H9 (cell line): ENCODE results near the gene CSNK1A1. TPM values are rescaled to one million over a fixed set of nuclear protein-coding genes. Genes with fewer than 3 reads are reported as not detected.
A peak's percentile ranks its signal among the peaks of the same experiment; 100 is the strongest.

Experiments used
- DNase-seq: peaks from one replicate; pipeline ENCODE4 v3.0.0-alpha.2; 2017
- H2AFZ ChIP-seq: one replicate; pipeline ENCODE4 v1.6.1; 2013; ENCODE audit warnings: mild to moderate bottlenecking, low read length, control low read depth, moderate library complexity
- H2AK5ac ChIP-seq: 2 replicates; pipeline ENCODE4 v1.6.1; 2013; ENCODE audit warnings: low read length, control low read depth, mixed read lengths; ENCODE audit not compliant: insufficient read length
- H2BK120ac ChIP-seq: one replicate; pipeline ENCODE4 v1.6.1; 2013; ENCODE audit warnings: low read depth, mild to moderate bottlenecking, low read length, control low read depth, inconsistent platforms; ENCODE audit not compliant: poor library complexity, severe bottlenecking
- H2BK12ac ChIP-seq: 2 replicates; pipeline ENCODE4 v1.6.1; 2013; ENCODE audit warnings: low read length, control low read depth, mixed read lengths, low read depth; ENCODE audit not compliant: insufficient read length
- H2BK15ac ChIP-seq: 2 replicates; pipeline ENCODE4 v1.6.1; 2013; ENCODE audit warnings: low read depth, low read length, control low read depth
- H2BK20ac ChIP-seq: one replicate; pipeline ENCODE4 v1.6.1; 2013; ENCODE audit warnings: low read depth, mild to moderate bottlenecking, low read length, control low read depth, inconsistent platforms; ENCODE audit not compliant: poor library complexity, severe bottlenecking
- H2BK5ac ChIP-seq: 2 replicates; pipeline ENCODE4 v1.6.1; 2013; ENCODE audit warnings: low read length, control low read depth, mixed read lengths; ENCODE audit not compliant: insufficient read length
- H3K14ac ChIP-seq: 2 replicates; pipeline ENCODE4 v1.6.1; 2013; ENCODE audit warnings: low read length, control low read depth; ENCODE audit not compliant: insufficient read depth
- H3K18ac ChIP-seq: 2 replicates; pipeline ENCODE4 v1.6.1; 2013; ENCODE audit warnings: low read depth, mild to moderate bottlenecking, mixed read lengths, low read length, control low read depth; ENCODE audit not compliant: insufficient read length
- H3K23ac ChIP-seq: 2 replicates; pipeline ENCODE4 v1.6.1; 2013; ENCODE audit warnings: low read length, control low read depth, mixed read lengths, low read depth; ENCODE audit not compliant: insufficient read length
- H3K23me2 ChIP-seq: 2 replicates; pipeline ENCODE4 v1.6.1; 2013; ENCODE audit warnings: low read depth, mild to moderate bottlenecking, mixed read lengths, low read length, control low read depth; ENCODE audit not compliant: insufficient read length, poor library complexity, severe bottlenecking
- H3K27ac ChIP-seq: 2 replicates; pipeline ENCODE4 v1.5.1; 2013; ENCODE audit warnings: low read length, control low read depth, mixed read lengths, low read depth; ENCODE audit not compliant: insufficient read length
- H3K27me3 ChIP-seq: 2 replicates; pipeline ENCODE4 v1.6.1; 2013; ENCODE audit warnings: low read length, control low read depth, inconsistent platforms; ENCODE audit not compliant: insufficient read depth
- H3K4ac ChIP-seq: 2 replicates; pipeline ENCODE4 v1.6.1; 2013; ENCODE audit warnings: low read depth, mild to moderate bottlenecking, control low read depth, inconsistent platforms, low read length, moderate library complexity
- H3K4me1 ChIP-seq: 2 replicates; pipeline ENCODE4 v1.6.1; 2013; ENCODE audit warnings: low read length, control low read depth, inconsistent platforms; ENCODE audit not compliant: insufficient read depth
- H3K4me2 ChIP-seq: 2 replicates; pipeline ENCODE4 v1.6.1; 2013; ENCODE audit warnings: low read length, control low read depth, mixed read lengths; ENCODE audit not compliant: insufficient read length, insufficient read depth
- H3K56ac ChIP-seq: 2 replicates; pipeline ENCODE4 v1.6.1; 2013; ENCODE audit warnings: low read depth, mild to moderate bottlenecking, mixed read lengths, low read length, control low read depth; ENCODE audit not compliant: insufficient read length
- H3K79me1 ChIP-seq: 2 replicates; pipeline ENCODE4 v1.6.1; 2013; ENCODE audit warnings: low read depth, mild to moderate bottlenecking, moderate library complexity, low read length, control low read depth, inconsistent platforms; ENCODE audit not compliant: insufficient read depth, poor library complexity, severe bottlenecking
- H3K79me2 ChIP-seq: 2 replicates; pipeline ENCODE4 v1.6.1; 2013; ENCODE audit warnings: low read length, control low read depth, inconsistent platforms; ENCODE audit not compliant: insufficient read depth
- H3K9ac ChIP-seq: 2 replicates; pipeline ENCODE4 v1.6.1; 2013; ENCODE audit warnings: low read length, control low read depth, mixed read lengths; ENCODE audit not compliant: insufficient read length; ENCODE audit errors: extremely low read depth
- H3K9me3 ChIP-seq: one replicate; pipeline ENCODE4 v1.6.1; 2013; ENCODE audit warnings: low read depth, low read length, inconsistent platforms; ENCODE audit not compliant: control insufficient read depth
- H3T11ph ChIP-seq: one replicate; pipeline ENCODE4 v1.6.1; 2013; ENCODE audit warnings: mild to moderate bottlenecking, low read length, control low read depth, inconsistent platforms
- H4K20me1 ChIP-seq: one replicate; pipeline ENCODE4 v1.6.1; 2013; ENCODE audit not compliant: control insufficient read depth, insufficient read length, insufficient read depth
- H4K5ac ChIP-seq: 2 replicates; pipeline ENCODE4 v1.6.1; 2013; ENCODE audit warnings: low read depth, mild to moderate bottlenecking, mixed read lengths, low read length, control low read depth; ENCODE audit not compliant: insufficient read length
- H4K8ac ChIP-seq: replicated peaks from 2 replicates; pipeline ENCODE4 v1.6.1; 2013; ENCODE audit warnings: low read length, control low read depth, mixed read lengths, low read depth; ENCODE audit not compliant: insufficient read length
- H4K91ac ChIP-seq: 2 replicates; pipeline ENCODE4 v1.6.1; 2013; ENCODE audit warnings: low read depth, mild to moderate bottlenecking, moderate library complexity, mixed read lengths, low read length, control low read depth; ENCODE audit not compliant: insufficient read length
- H3K27ac Mint-ChIP-seq, 3 experiments: 2 replicates in 2 of 3; 3 replicates in 1 of 3; pipeline ENCODE4 v1.8.0; 2020 to 2021; ENCODE audit warnings: mixed read lengths in 3 of 3, mild to moderate bottlenecking in 1 of 3, moderate library complexity in 1 of 3
- H3K27me3 Mint-ChIP-seq: 2 replicates; pipeline ENCODE4 v1.8.0; 2021; ENCODE audit warnings: low read depth, mild to moderate bottlenecking, moderate library complexity, mixed read lengths
- H3K36me3 Mint-ChIP-seq, 3 experiments: 2 replicates in 2 of 3; 3 replicates in 1 of 3; pipeline ENCODE4 v1.8.0; 2020 to 2021; ENCODE audit warnings: low read depth in 3 of 3, mixed read lengths in 3 of 3; ENCODE audit not compliant: insufficient read depth in 1 of 3
- H3K4me1 Mint-ChIP-seq, 2 experiments: 2 replicates each; pipeline ENCODE4 v1.8.0; 2020; ENCODE audit warnings: mixed read lengths in 2 of 2
- H3K4me3 Mint-ChIP-seq, 2 experiments: 2 replicates in 1 of 2; 3 replicates in 1 of 2; pipeline ENCODE4 v1.8.0; 2020 to 2021; ENCODE audit warnings: mild to moderate bottlenecking in 2 of 2, mixed read lengths in 2 of 2, moderate library complexity in 1 of 2
- H3K9me3 Mint-ChIP-seq, 2 experiments: 2 replicates in 1 of 2; 3 replicates in 1 of 2; pipeline ENCODE4 v1.8.0; 2020; ENCODE audit warnings: mild to moderate bottlenecking in 2 of 2, mixed read lengths in 2 of 2, moderate library complexity in 1 of 2
- WGBS: extraction: QIAGEN DNeasy Blood & Tissue Kit; methylation state at CpG from one replicate; pipeline ENCODE4 v1.1.7; 2013; ENCODE audit warnings: missing lambda C conversion rate, low lambda C conversion rate, mixed read lengths; ENCODE audit not compliant: insufficient read length; ENCODE audit errors: extremely low coverage; 5-methylcytosine and 5-hydroxymethylcytosine counted together
- total RNA-seq: library from RNA; stranded (reverse); gene quantifications from 2 replicates; pipeline ENCODE4 v1.2.1, GENCODE V29; 2021
- TF ChIP-seq, protein P1 (sequence below): fragments of 200-600 bp; sonication (generic); conservative IDR thresholded peaks from 3 replicates; pipeline ENCODE4 v1.8.0; 2021; ENCODE audit warnings: antibody characterized with exemption, mild to moderate bottlenecking

Gene CSNK1A1
- total RNA-seq, 1 experiment from 2014 or later: 310 TPM

DNA sequence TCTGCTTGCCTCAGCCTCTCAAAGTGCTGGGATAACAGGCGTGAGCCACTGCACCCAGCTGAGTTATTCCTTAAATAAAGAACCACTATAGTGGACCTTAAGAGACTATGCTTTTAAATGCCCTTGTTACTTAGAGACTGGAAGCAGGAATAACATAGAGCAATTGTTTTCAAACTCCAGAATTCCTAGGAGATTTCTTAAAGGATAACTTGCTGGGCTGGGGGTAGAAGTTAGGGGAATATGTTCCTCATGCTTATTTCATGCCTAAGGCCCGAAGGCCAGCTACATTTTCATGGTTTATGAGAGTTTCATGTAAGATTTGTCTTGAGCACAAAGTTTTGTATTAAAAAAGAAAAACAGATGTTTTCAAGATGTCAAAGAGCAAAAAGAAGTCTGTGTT is 48.2 kb downstream of the CSNK1A1 start:
- Histone ChIP-seq H3K4me1 (no peaks in the 10 kb centered on the region; the same call in 1 of the 2 replicates), H3T11ph (no peak overlapping the region), H3K79me1 (no peaks in the 10 kb centered on the region), H3K14ac (no peak overlapping the region), H3K23me2 (no peaks in the 10 kb centered on the region), H2BK15ac (no peak overlapping the region), H4K20me1 (no peaks in the 10 kb centered on the region), H3K23ac (no peak overlapping the region), H2BK5ac (no peak overlapping the region), H3K27me3 (no peaks in the 10 kb centered on the region), H3K4me2 (no peak overlapping the region), H3K9ac (no peak overlapping the region), H2AK5ac (no peak overlapping the region), H3K18ac (no peak overlapping the region), H2AFZ (no peak overlapping the region), H4K91ac (no peak overlapping the region), H2BK20ac (no peak overlapping the region), H4K8ac (no peak overlapping the region), H3K9me3 (no peaks in the 10 kb centered on the region), H4K5ac (no peak overlapping the region), H3K56ac (no peak overlapping the region), H3K4ac (no peak overlapping the region), H3K79me2 (no peaks in the 10 kb centered on the region), H2BK120ac (no peak overlapping the region), H3K27ac (no peak overlapping the region), H2BK12ac (no peak overlapping the region)
- Mint-ChIP-seq H3K36me3 (peaks cover 35 to 79% (median 71%) of the 10 kb centered on the region in 3 experiments), H3K4me3 (no peak overlapping the region), H3K4me1 (peaks cover 15 to 22% of the 10 kb centered on the region in 2 experiments), H3K27me3 (no peaks in the 10 kb centered on the region), H3K9me3 (no peaks in the 10 kb centered on the region), H3K27ac (peak overlapping the region in 1 of 3 experiments; percentile 35; a peak in 2 of 7 replicates)
- TF ChIP-seq, protein P1, sequence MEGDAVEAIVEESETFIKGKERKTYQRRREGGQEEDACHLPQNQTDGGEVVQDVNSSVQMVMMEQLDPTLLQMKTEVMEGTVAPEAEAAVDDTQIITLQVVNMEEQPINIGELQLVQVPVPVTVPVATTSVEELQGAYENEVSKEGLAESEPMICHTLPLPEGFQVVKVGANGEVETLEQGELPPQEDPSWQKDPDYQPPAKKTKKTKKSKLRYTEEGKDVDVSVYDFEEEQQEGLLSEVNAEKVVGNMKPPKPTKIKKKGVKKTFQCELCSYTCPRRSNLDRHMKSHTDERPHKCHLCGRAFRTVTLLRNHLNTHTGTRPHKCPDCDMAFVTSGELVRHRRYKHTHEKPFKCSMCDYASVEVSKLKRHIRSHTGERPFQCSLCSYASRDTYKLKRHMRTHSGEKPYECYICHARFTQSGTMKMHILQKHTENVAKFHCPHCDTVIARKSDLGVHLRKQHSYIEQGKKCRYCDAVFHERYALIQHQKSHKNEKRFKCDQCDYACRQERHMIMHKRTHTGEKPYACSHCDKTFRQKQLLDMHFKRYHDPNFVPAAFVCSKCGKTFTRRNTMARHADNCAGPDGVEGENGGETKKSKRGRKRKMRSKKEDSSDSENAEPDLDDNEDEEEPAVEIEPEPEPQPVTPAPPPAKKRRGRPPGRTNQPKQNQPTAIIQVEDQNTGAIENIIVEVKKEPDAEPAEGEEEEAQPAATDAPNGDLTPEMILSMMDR: no peak
- no peak for DNase-seq
- no CpG with 5 or more reads among the region's 2 CpGs for WGBS
